Fibroblast of lung (primary cell): ENCODE data around the gene SRP72.

Source experiments
- CTCF ChIP-seq, 2 donors: IDR thresholded peaks in 1 of 2; conservative IDR thresholded peaks in 1 of 2; 1 replicate in 1 of 2; 2 replicates in 1 of 2; pipeline ENCODE4 v1.5.1; 2011 to 2012; ENCODE audit warnings: low read length in 2 of 2, control low read depth in 1 of 2, inconsistent platforms in 1 of 2, low read depth in 1 of 2, mild to moderate bottlenecking in 1 of 2
- EZH2 ChIP-seq: IDR thresholded peaks from 2 replicates; pipeline ENCODE4 v1.5.1; 2012; ENCODE audit warnings: low read length, control low read depth, mild to moderate bottlenecking; ENCODE audit errors: missing control alignments

- no peak for TF ChIP-seq CTCF (conservative IDR thresholded peaks at IDR 0.05 in 1 of 2, IDR thresholded peaks at IDR 0.05 in 1 of 2; ENCODE audit: low read depth in 1 of 2, low read length in 2 of 2)
- TF ChIP-seq EZH2 = no peak
These were observed 41.1 kb upstream of the SRP72 start for GRCh38 chr4:56426273-56426672.
